ENCODE measurements around the gene FLT1. TPM values are rescaled to one million over a fixed set of nuclear protein-coding genes. Genes with fewer than 3 reads are reported as not detected.
A peak's percentile ranks its signal among the peaks of the same experiment; 100 is the strongest.

The FLT1 gene
- total and polyA plus RNA-seq, 2 experiments from 2014 or later: 7.5 to 14.8 TPM

GRCh38 chr13:28410096-28410495 is 84.8 kb downstream of the FLT1 start:
- TF ChIP-seq, protein P1, sequence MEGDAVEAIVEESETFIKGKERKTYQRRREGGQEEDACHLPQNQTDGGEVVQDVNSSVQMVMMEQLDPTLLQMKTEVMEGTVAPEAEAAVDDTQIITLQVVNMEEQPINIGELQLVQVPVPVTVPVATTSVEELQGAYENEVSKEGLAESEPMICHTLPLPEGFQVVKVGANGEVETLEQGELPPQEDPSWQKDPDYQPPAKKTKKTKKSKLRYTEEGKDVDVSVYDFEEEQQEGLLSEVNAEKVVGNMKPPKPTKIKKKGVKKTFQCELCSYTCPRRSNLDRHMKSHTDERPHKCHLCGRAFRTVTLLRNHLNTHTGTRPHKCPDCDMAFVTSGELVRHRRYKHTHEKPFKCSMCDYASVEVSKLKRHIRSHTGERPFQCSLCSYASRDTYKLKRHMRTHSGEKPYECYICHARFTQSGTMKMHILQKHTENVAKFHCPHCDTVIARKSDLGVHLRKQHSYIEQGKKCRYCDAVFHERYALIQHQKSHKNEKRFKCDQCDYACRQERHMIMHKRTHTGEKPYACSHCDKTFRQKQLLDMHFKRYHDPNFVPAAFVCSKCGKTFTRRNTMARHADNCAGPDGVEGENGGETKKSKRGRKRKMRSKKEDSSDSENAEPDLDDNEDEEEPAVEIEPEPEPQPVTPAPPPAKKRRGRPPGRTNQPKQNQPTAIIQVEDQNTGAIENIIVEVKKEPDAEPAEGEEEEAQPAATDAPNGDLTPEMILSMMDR (IDR thresholded peaks at IDR 0.05; ENCODE audit: low read depth, low read length): no peak
- Histone ChIP-seq H3K36me3 (no peaks in the 10 kb centered on the region), H3K27ac (no peak overlapping the region), H3K27me3 (no peaks in the 10 kb centered on the region), H3K4me3 (no peak overlapping the region), H3K9me3 (ENCODE audit: low read depth) (no peaks in the 10 kb centered on the region), H3K4me1 (ENCODE audit: low read depth) (peaks cover 39% of the 10 kb centered on the region)
- no peak for DNase-seq (ENCODE audit: low read depth in 1 of 2, low spot score in 1 of 2)

DNA sequence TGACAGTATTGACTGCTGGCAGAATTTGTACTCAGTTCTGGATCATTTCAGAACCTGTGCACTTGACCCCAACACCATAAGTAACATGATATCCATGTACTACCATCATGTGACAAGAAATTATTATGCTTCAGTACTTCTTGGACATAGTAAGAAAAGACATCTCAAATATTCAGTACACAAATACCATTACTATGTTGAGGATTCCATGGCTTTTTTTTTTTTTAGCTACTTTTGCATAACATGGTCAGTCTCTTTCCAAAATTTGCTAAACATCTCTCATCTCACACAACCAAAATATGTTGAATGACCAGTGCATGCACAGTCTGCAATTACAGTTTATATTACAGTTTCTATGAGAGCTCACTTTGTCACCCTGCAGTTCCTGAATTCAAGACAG is 85.3 kb downstream of the FLT1 start:
- Histone ChIP-seq H3K9me3 (ENCODE audit: low read depth) (no peaks in the 10 kb centered on the region), H3K27ac (peak overlapping the region; percentile 96), H3K4me1 (ENCODE audit: low read depth) (peaks cover 39% of the 10 kb centered on the region), H3K36me3 (no peaks in the 10 kb centered on the region), H3K27me3 (no peaks in the 10 kb centered on the region), H3K4me3 (no peak overlapping the region)
- TF ChIP-seq, protein P1 (IDR thresholded peaks at IDR 0.05; ENCODE audit: low read depth, low read length): no peak
- no peak for DNase-seq (ENCODE audit: low read depth in 1 of 2, low spot score in 1 of 2)

DNA sequence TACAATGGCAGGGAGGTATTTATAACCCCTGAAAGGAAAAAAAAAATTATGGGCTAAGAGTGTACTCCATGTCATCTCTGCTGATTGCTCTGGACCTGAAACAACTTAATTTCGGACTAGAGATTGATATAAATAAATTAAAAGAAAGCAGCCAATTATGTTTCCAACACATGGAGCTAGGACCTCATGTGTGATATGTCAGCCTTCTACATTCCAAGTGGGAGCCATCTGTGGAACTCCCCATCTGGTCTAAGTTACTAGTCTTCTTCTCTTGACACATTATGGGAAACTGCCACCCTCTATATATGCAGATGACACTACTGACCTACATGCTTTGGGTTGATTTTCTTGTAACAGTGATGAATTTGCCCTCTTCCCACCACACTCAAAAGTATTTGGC is 86.1 kb downstream of the FLT1 start:
- no peaks in the 10 kb centered on the region for H3K27me3 ChIP-seq
- DNase-seq (ENCODE audit: low read depth in 1 of 2, low spot score in 1 of 2): no peak
- TF ChIP-seq, protein P1 (IDR thresholded peaks at IDR 0.05; ENCODE audit: low read depth, low read length): no peak
- no peak overlapping the region for H3K4me3 ChIP-seq
- no peaks in the 10 kb centered on the region for H3K9me3 ChIP-seq (ENCODE audit: low read depth)
- H3K27ac ChIP-seq: peak overlapping the region; percentile 96
- no peaks in the 10 kb centered on the region for H3K36me3 ChIP-seq
- H3K4me1 ChIP-seq (ENCODE audit: low read depth): peaks cover 39% of the 10 kb centered on the region

DNA sequence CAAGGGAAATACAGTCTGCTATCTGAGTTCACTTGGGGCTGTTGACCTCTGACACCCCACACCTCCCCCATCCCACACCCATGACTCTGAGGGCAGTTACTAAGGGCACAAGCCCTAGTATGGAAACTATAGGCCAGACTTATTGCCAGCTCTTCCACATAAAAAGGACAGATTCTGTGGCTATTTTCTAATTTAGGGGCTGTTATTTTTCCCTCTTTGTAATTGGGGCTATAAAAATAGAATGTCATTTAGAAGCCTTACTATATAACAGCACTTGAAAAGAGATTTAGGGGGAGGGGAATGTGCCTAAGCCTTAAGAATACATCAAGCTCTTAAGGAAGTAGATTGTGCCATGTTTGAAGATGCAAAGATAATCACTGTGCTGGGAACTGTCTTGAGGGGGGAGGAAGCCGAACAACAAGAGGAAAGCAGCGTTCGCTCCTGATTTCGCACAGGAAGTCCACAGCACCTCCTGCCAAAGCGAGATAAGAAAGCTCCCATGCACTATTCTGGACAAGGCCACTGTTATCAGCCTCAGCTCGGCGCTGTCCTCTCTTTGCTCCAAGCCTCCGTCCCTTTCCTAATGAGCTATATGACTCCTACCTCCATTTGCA is 86.6 kb downstream of the FLT1 start:
- Histone ChIP-seq H3K27ac (peak overlapping the region; percentile 96), H3K4me1 (ENCODE audit: low read depth) (peaks cover 39% of the 10 kb centered on the region), H3K4me3 (peak overlapping the region; percentile 2), H3K9me3 (ENCODE audit: low read depth) (no peaks in the 10 kb centered on the region), H3K27me3 (no peaks in the 10 kb centered on the region), H3K36me3 (no peaks in the 10 kb centered on the region)
- TF ChIP-seq, protein P1 (IDR thresholded peaks at IDR 0.05; ENCODE audit: low read depth, low read length): no peak
- peak; percentile 68 to 76 for DNase-seq (ENCODE audit: low read depth in 1 of 2, low spot score in 1 of 2)

GRCh38 chr13:28406733-28407266 is 88.1 kb downstream of the FLT1 start:
- TF ChIP-seq, protein P1 (IDR thresholded peaks at IDR 0.05; ENCODE audit: low read depth, low read length): no peak
- DNase-seq (ENCODE audit: low read depth in 1 of 2, low spot score in 1 of 2): no peak
- H3K27me3 ChIP-seq: no peaks in the 10 kb centered on the region
- no peaks in the 10 kb centered on the region for H3K9me3 ChIP-seq (ENCODE audit: low read depth)
- H3K36me3 ChIP-seq: no peaks in the 10 kb centered on the region
- H3K4me3 ChIP-seq: no peak overlapping the region
- H3K27ac ChIP-seq: peak overlapping the region; percentile 59
- peaks cover 42% of the 10 kb centered on the region for H3K4me1 ChIP-seq (ENCODE audit: low read depth)

Data from cardiac muscle cell (in vitro differentiated cells and primary cell).